GM19193 (cell line): ENCODE data around the gene AOC3.

Source experiments
- POLR2A ChIP-seq: IDR thresholded peaks from 4 replicates; pipeline ENCODE4 v1.6.1; 2011; ENCODE audit not compliant: insufficient read depth, insufficient read length; ENCODE audit errors: extremely low read depth

The AOC3 gene

GRCh38 chr17:42849451-42850181 is 1.4 kb upstream of the AOC3 start:
- no peak for TF ChIP-seq POLR2A

- no peak for TF ChIP-seq POLR2A
These were observed 1.4 kb downstream of the AOC3 start for GRCh38 chr17:42852351-42852750.

DNA sequence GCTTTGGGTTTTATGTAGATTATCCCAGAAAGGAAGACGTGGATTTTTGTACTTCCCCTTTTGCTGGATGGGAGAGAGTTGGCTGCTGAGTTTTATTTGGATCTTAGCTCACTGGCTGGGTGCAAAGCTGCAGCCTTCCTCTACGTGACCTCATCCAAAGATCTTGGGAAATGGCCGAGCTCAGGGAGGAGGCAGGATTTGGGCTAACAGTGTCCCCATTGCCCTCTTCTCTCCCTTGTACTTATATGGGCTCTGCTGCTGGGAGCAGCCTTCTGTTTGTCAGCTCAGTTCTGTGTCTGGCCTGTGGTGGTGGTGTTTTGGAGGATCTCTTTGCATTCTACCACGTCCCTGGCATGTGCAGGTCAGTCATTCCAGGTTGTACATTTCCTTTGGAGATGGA is 2.0 kb downstream of the AOC3 start:
- no peak for TF ChIP-seq POLR2A

- TF ChIP-seq POLR2A: no peak
These were observed 2.6 kb downstream of the AOC3 start for GRCh38 chr17:42853597-42853967.

DNA sequence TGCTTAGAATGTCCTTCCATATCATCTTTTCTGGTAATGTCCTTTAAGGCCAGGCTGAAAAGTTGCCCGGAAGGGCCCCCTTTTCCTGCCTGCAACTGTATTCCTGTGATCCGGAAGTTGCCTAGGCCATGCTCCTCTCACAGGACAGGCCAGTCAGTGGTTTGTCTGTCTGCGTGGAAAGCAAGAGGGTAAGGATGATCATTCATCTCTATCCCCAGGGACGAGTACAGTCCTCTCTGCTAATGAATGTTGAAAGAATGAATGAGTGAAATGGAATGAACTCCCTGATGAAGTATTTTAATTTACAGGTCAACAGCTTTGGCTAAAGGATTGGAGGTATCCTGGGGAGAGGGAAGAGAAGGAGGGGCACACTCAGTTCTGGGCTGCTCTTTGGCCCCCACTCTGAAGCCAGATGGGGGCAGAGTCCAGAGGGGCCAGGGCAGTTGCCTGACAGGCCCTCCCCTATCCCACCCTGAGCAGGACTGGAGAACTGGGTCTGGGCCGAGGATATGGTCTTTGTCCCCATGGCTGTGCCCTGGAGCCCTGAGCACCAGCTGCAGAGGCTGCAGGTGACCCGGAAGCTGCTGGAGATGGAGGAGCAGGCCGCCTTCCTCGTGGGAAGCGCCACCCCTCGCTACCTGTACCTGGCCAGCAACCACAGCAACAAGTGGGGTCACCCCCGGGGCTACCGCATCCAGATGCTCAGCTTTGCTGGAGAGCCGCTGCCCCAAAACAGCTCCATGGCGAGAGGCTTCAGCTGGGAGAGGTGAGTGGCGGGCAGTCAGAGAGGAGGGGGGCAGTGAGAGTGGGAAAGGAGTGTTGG is 3.2 kb downstream of the AOC3 start:
- TF ChIP-seq POLR2A: no peak

DNA sequence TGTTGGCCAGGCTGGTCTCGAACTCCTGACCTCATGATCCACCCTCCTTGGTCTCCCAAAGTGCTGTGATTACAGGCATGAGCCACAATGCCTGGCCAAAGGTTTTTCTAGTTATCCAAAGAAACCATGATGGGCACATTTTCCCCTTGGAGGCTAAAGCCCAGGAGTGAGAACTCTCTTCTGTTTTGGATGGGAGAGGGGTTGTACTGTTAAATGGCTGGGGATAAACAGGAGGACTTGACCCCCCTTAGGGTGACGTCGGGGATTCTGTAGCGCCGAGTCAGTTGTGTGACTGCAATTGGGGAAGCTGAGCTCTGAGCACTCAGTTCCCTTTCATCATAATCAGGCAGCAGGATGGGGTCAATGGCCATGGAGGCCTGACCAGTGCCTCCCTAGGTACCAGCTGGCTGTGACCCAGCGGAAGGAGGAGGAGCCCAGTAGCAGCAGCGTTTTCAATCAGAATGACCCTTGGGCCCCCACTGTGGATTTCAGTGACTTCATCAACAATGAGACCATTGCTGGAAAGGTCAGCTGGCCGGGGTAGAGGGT is 4.1 kb downstream of the AOC3 start:
- no peak for TF ChIP-seq POLR2A

DNA sequence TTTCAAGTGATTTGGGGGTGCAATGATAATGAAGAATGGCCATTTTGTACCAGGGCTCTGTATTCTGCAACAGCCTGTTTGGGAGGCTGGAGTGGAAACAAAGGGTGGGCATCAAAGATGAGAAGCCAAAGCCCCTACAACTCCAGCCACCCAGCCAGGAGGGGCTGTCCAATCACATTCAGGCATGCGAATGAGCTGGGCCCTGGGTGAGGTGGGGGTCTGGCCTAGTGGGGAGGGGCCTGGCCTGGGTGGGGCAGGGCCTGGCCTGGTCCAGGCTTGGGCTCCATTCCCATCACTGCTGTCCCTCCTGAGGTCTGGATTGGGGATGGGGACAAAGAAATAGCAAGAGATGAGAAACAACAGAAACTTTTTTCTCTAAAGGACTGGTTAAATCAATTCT is 6.4 kb downstream of the AOC3 start:
- no peak for TF ChIP-seq POLR2A

GRCh38 chr17:42865638-42866094 is 14.7 kb downstream of the AOC3 start:
- TF ChIP-seq POLR2A: no peak

DNA sequence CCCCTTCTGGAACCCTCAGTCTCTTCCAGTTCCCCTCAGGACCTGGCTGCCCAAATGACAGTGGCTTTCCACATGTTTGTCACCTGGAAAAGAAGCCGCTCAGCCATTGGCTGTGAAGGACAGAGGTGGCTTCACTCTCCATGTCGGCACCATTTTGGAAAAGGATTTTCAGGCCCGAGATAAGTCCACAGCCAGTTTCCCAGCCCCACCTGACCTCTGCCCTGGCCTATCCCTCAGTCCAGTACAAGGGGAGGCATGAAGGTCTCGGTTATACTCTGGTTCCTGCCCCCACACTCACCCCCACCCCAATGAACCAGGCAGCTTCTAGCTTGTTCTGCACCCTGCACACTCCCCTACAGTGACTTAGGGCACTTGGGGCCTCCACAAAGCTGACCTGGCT is 15.2 kb downstream of the AOC3 start:
- no peak for TF ChIP-seq POLR2A

DNA sequence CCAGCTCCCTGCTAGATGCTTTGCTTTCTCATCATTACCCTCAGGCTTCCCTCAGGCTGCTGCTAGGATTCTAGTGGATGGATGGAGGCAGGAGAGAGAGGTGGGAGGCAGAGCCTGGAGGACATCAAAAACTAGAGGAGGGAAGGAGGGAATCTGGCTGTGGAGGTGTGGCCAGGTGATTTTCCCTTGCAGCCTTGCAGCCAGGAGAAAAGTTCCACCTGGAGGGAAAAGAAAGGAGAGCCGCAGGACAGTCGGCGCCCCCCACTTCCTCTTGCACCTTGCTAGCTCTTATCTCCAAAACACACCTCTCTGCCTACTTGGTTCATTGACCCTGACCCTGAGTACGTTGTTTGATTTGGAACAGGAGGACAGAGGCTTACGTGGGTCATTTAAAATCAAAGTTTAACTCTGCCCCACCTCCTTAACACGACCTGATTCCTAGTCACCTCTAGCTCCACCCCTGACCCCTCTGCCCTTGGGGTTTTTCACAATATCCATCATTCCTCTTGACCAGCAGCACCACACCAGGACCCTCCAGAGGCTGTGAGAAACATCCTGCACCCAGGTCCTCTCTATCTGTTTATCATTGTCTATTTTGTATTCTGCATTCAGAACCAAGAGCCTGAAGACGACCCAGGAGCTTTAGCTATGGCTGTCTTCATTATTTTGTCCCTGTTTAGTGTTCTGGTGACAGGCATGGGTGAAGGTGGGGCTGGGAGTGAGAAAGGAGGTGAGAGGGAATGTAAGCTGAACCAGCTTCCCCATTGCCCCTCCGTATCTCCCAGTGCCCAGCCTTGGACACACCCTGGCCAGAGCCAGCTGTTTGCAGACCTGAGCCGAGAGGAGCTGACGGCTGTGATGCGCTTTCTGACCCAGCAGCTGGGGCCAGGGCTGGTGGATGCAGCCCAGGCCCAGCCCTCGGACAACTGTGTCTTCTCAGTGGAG is 15.9 kb downstream of the AOC3 start:
- TF ChIP-seq POLR2A: no peak

DNA sequence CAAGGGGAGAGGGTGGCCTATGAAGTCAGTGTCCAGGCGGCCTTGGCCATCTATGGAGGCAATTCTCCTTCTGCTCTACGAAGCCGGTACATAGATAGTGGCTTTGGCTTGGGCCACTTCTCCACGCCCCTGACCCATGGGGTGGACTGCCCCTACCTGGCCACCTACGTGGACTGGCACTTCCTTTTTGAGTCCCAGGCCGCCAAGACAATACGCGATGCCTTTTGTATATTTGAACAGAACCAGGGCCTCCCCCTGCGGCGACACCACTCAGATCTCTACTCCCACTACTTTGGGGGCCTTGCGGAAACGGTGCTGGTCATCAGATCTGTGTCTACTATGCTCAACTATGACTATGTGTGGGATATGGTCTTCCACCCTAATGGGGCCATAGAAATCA is 17.3 kb downstream of the AOC3 start:
- TF ChIP-seq POLR2A: no peak

GRCh38 chr17:42871647-42872046 is 20.6 kb downstream of the AOC3 start:
- TF ChIP-seq POLR2A: no peak

DNA sequence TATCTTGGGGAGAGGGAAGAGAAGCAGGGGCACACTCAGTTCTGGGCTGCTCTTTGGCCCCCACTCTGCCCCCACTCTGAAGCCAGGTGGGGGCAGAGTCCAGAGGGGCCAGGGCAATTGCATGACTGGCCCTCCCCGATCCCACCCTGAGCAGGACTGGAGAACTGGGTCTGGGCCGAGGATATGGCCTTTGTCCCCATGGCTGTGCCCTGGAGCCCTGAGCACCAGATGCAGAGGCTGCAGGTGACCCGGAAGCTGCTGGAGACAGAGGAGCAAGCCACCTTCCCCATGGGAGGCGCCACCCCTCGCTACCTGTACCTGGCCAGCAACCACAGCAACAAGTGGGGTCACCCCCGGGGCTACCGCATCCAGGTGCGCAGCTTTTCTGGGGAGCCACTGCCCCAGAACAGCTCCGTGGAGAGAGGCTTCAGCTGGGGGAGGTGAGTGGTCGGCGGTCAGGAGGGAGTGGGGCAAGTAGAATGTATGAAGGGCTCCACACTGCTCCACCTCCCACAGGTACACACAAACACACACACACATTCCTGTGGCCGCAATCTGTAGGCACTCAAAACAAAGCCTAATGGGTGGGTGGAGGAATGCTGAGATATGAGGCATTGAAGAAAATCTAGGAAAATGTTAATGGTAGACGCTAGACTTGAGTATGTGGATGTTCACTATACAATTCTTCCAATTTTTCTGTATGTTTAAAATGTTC is 21.4 kb downstream of the AOC3 start:
- no peak for TF ChIP-seq POLR2A

GRCh38 chr17:42873315-42873714 is 22.3 kb downstream of the AOC3 start:
- no peak for TF ChIP-seq POLR2A
